Heart left ventricle (tissue), 16 donors: ENCODE results near the gene FNDC3B. TPM values are rescaled to one million over a fixed set of nuclear protein-coding genes. Genes with fewer than 3 reads are reported as not detected.

Experiments used
- ATAC-seq, 4 donors: fragments of 200-7000 bp; cut with Tn5 transposase; one replicate each; pipeline ENCODE4 v1.9.1; 2020 to 2022; ENCODE audit warnings: moderate library complexity in 4 of 4, mild to moderate bottlenecking in 3 of 4, moderate number of reproducible peaks in 1 of 4
- DNase-seq, 5 donors: peaks; one replicate each; pipeline ENCODE4 v3.0.0-alpha.2; 2020
- H3K27ac ChIP-seq, 12 donors: fragments of 200-600 bp; sonication (generic) in 4 of 12; one replicate each; pipeline versions ENCODE4 v1.5.0 to v1.8.0; 2016 to 2022; ENCODE audit warnings: mild to moderate bottlenecking in 2 of 12
- H3K27me3 ChIP-seq, 9 donors: fragments of 200-600 bp; sonication (generic) in 2 of 9; one replicate each; pipeline versions ENCODE4 v1.5.1 to v1.8.0; 2016 to 2022; ENCODE audit warnings: mild to moderate bottlenecking in 3 of 9
- H3K36me3 ChIP-seq, 9 donors: fragments of 200-600 bp; sonication (generic) in 2 of 9; one replicate each; pipeline versions ENCODE4 v1.5.0 to v1.8.0; 2018 to 2022; ENCODE audit warnings: mild to moderate bottlenecking in 2 of 9
- H3K4me1 ChIP-seq, 12 donors: fragments of 200-600 bp; sonication (generic) in 4 of 12; one replicate each; pipeline versions ENCODE4 v1.5.0 to v1.8.0; 2016 to 2022; ENCODE audit warnings: mild to moderate bottlenecking in 3 of 12
- H3K4me3 ChIP-seq, 12 donors: fragments of 200-600 bp; sonication (generic) in 4 of 12; one replicate each; pipeline versions ENCODE4 v1.5.0 to v1.8.0; 2017 to 2022; ENCODE audit warnings: mild to moderate bottlenecking in 9 of 12, moderate library complexity in 4 of 12
- H3K9me3 ChIP-seq, 12 donors: fragments of 200-600 bp; sonication (generic) in 4 of 12; one replicate each; pipeline versions ENCODE4 v1.5.0 to v1.8.0; 2016 to 2022; ENCODE audit warnings: mild to moderate bottlenecking in 1 of 12
- CTCF ChIP-seq, 12 donors: fragments of 200-600 bp; sonication (generic) in 4 of 12; IDR thresholded peaks; one replicate each; pipeline versions ENCODE4 v1.5.0 to v1.8.0; 2018 to 2022; ENCODE audit warnings: antibody characterized with exemption in 12 of 12, mild to moderate bottlenecking in 5 of 12
- POLR2A ChIP-seq, 2 donors: fragments of 450-650 bp; IDR thresholded peaks; one replicate each; pipeline ENCODE4 v1.6.1; 2017; ENCODE audit warnings: antibody characterized with exemption in 2 of 2, mild to moderate bottlenecking in 2 of 2, moderate library complexity in 2 of 2
- WGBS, 4 donors: extraction: QIAGEN DNeasy Blood & Tissue Kit in 2 of 4; methylation state at CpG; one replicate each; pipeline versions ENCODE4 v1.1.5 to v1.1.7; 2013 to 2018; 5-methylcytosine and 5-hydroxymethylcytosine counted together
- intact Hi-C, 10 donors: fragments of 100-400 bp; cut with DNase I; formaldehyde crosslinking; loops; one replicate each; pipeline versions ENCODE4 v1.11.1 to v1.14.2; 2022
- polyA plus RNA-seq, 2 donors: library from polyadenylated mRNA; stranded (reverse); fragments of 200-250 nt; gene quantifications; one replicate each; pipeline ENCODE4 v1.2.3, GENCODE V29; 2013
- total RNA-seq, 9 donors: library from RNA; depleted of rRNA in 2 of 9; stranded (reverse); fragments of >200 nt in 2 of 9; fragmentation: NEBNext Ultra II Directional in 3 of 9; extraction: Animal tissue kit (Norgen Biotek cat#: 25700) in 3 of 9; gene quantifications; one replicate each; pipeline versions ENCODE4 v1.1.0 to v1.2.4, GENCODE V29; 2016 to 2023
- donor health status: ischemic (EF 13 %, LVEDD 7.1; RV severe dilation, severe dysfunction).
- donor health status: healthy with polysubstance abuse.
- donor health status: DM: no; HTN: yes; CAD: no.
- donor health status: DM: no; HTN: no; CAD: no.
- donor health status: ischemic (EF 25% LVEDD 6.9; RV normal size, moderate dysfunction).
- donor health status: ischemic (EF 25% LVEDD 5.7; RV mildly dilated, moderate dysfunction).
- donor health status: healthy.
- donor health status: DM: yes; HTN: yes; CAD: no.
- donor health status: ischemic (EF 35%, LVEDD 5.7; RV mildly dilated, moderate dysfunction).
- donor health status: nonischemic (EF 11% LVEDD 7.7; RV severe dilation, severe dysfunction).
- donor health status: DM: yes; HTN: yes; CAD: no.
- donor health status: PGD.
- donor health status: ischemic (EF 29% LVEDD 5.4; RV normal size, mild dysfunction).
- donor health status: nonischemic (EF 23%, LVEDD 6.1; RV moderate dilation, normal function).

Gene FNDC3B
- total and polyA plus RNA-seq, 11 donors, result 9.4 to 113 (median 68.2) TPM

- no peak for ATAC-seq
- intact Hi-C loops, result no loop called here
- Histone ChIP-seq H3K4me3 (no peak overlapping the region), H3K27ac (peak overlapping the region in 1 of 12 donors; percentile 53), H3K36me3 (peaks cover 0 to 8% (median 0%) of the 10 kb centered on the region in 9 donors), H3K27me3 (no peaks in the 10 kb centered on the region), H3K9me3 (no peaks in the 10 kb centered on the region), H3K4me1 (peaks cover 12 to 99% (median 86%) of the 10 kb centered on the region in 12 donors)
- TF ChIP-seq POLR2A (IDR thresholded peaks at IDR 0.05) (no peak), CTCF (IDR thresholded peaks at IDR 0.05) (no peak)
- 45 to 55% (median 52%) methylated on average over 4 of the region's 4 CpGs for WGBS, 4 donors
- DNase-seq, result no peak
Observed at GRCh38 chr3:172068977-172069376, 29.6 kb downstream of the FNDC3B start.

DNA sequence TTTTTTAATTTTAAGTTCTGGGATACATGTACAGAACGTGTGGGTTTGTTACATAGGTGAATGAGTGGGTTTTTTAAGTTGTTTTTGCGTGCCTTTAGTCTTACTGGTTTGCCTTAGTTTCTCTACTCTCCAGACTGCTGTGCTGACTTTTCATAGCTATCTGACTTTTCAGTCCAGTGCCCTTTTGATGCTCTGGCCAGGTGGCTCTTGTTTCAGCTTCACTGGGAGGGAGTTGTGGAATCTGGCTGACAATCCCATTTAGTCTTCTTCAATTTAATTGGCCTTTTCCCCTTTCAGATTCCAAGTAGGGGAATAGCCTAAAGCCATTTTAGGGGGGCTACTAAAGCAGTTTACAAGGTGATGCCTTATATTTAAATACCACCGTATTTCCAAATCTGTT is 30.1 kb downstream of the FNDC3B start:
- peaks cover 0 to 8% (median 0%) of the 10 kb centered on the region in 9 donors for H3K36me3 ChIP-seq
- WGBS, 4 donors, result 78 to 87% (median 84%) methylated on average over 3 of the region's 3 CpGs
- no peak for ATAC-seq
- H3K27ac ChIP-seq, result peak overlapping the region in 4 of 12 donors; percentile 3 to 53 (median 16)
- intact Hi-C loops, result no loop called here
- no peak overlapping the region for H3K4me3 ChIP-seq
- no peak for DNase-seq
- no peaks in the 10 kb centered on the region for H3K9me3 ChIP-seq
- H3K4me1 ChIP-seq, result peaks cover 12 to 99% (median 89%) of the 10 kb centered on the region in 12 donors
- TF ChIP-seq POLR2A (IDR thresholded peaks at IDR 0.05) (no peak), CTCF (IDR thresholded peaks at IDR 0.05) (no peak)
- no peaks in the 10 kb centered on the region for H3K27me3 ChIP-seq

DNA sequence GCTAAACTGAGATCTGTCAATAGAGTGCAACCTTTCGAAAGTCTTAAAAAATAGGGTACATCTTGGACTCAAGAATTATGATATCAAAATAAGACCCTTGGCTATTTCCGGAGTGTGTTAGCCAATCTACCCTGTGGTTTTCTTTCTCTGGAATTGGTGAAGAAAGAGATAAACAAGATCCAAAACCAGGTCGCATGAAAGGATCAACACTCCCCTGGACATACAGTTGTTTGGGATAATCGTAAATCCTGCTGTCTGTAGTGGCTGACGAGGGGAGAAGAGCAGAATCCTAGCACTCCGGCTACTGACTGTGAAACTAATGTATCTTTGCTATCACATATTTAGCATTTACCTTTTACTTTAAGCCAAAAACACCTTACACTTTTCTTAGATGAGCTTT is 30.9 kb downstream of the FNDC3B start:
- peak overlapping the region in 1 of 12 donors; percentile 8 for H3K4me3 ChIP-seq
- DNase-seq (no peak), ATAC-seq (no peak)
- no peaks in the 10 kb centered on the region for H3K27me3 ChIP-seq
- peaks cover 0 to 8% (median 0%) of the 10 kb centered on the region in 9 donors for H3K36me3 ChIP-seq
- peaks cover 10 to 99% (median 90%) of the 10 kb centered on the region in 12 donors for H3K4me1 ChIP-seq
- TF ChIP-seq CTCF (IDR thresholded peaks at IDR 0.05) (no peak), POLR2A (IDR thresholded peaks at IDR 0.05) (no peak)
- H3K9me3 ChIP-seq, result no peaks in the 10 kb centered on the region
- 57 to 69% (median 61%) methylated on average over 6 of the region's 6 CpGs for WGBS, 4 donors
- intact Hi-C loops, result no loop called here
- H3K27ac ChIP-seq, result peak overlapping the region in 6 of 12 donors; percentile 3 to 53 (median 16)

GRCh38 chr3:172070802-172071201 is 31.4 kb downstream of the FNDC3B start:
- H3K4me3 ChIP-seq, result no peak overlapping the region

More at GRCh38 chr3:172070802-172071201, 31.4 kb downstream of the FNDC3B start:
- Histone ChIP-seq H3K36me3 (peaks cover 0 to 8% (median 0%) of the 10 kb centered on the region in 9 donors), H3K4me1 (peaks cover 4 to 96% (median 85%) of the 10 kb centered on the region in 12 donors), H3K27ac (peak overlapping the region in 4 of 12 donors; percentile 9 to 53 (median 30)), H3K27me3 (no peaks in the 10 kb centered on the region), H3K9me3 (no peaks in the 10 kb centered on the region)
- DNase-seq (no peak), ATAC-seq (no peak)
- WGBS, 4 donors, result 81 to 88% (median 82%) methylated on average over 2 of the region's 2 CpGs
- TF ChIP-seq CTCF (IDR thresholded peaks at IDR 0.05), result no peak
- no peak for TF ChIP-seq POLR2A (IDR thresholded peaks at IDR 0.05)
- intact Hi-C loops, result no loop called here
